Activated T-cell treated with anti-CD3 and anti-CD28 coated beads, Interleukin-2, amount 50 U/mL, for 72 hours (primary cell): ENCODE results near the gene STKLD1. TPM values are rescaled to one million over a fixed set of nuclear protein-coding genes. Genes with fewer than 3 reads are reported as not detected.
"Not testable (repeated sequence)": the region's sequence is repeated elsewhere in the genome, so short reads cannot be mapped to it uniquely, and the experiment has no call there.

Source experiments
- ATAC-seq, 2 donors: fragments of 150-1000 bp; cut with Tn5 transposase; replicated peaks in 1 of 2; 2 replicates each; pipeline ENCODE4 v1.10.0; 2021; ENCODE audit warnings: moderate library complexity in 2 of 2, mild to moderate bottlenecking in 1 of 2
- DNase-seq, 2 donors: peaks; one replicate each; pipeline ENCODE4 v3.0.0; 2021 to 2022; ENCODE audit warnings: mixed read lengths in 1 of 2
- H3K27ac Mint-ChIP-seq: one replicate; pipeline ENCODE4 v1.8.0; 2022; ENCODE audit warnings: mild to moderate bottlenecking, moderate library complexity, mixed read lengths
- H3K27me3 Mint-ChIP-seq: one replicate; pipeline ENCODE4 v1.8.0; 2022; ENCODE audit warnings: low read depth, mixed read lengths
- H3K36me3 Mint-ChIP-seq, 2 donors: one replicate each; pipeline ENCODE4 v1.8.0; 2022; ENCODE audit warnings: mixed read lengths in 2 of 2, mild to moderate bottlenecking in 1 of 2; ENCODE audit not compliant: insufficient read depth in 2 of 2
- H3K4me1 Mint-ChIP-seq: one replicate; pipeline ENCODE4 v1.8.0; 2022; ENCODE audit warnings: low read depth, mixed read lengths
- H3K4me3 Mint-ChIP-seq, 2 donors: one replicate each; pipeline ENCODE4 v1.8.0; 2022; ENCODE audit warnings: mild to moderate bottlenecking in 2 of 2, mixed read lengths in 2 of 2, moderate library complexity in 2 of 2
- H3K9me3 Mint-ChIP-seq, 2 donors: one replicate each; pipeline ENCODE4 v1.8.0; 2022; ENCODE audit warnings: mixed read lengths in 2 of 2
- total RNA-seq, 2 donors: library from RNA; stranded (reverse); gene quantifications; one replicate each; pipeline ENCODE4 v1.2.3, GENCODE V29; 2022

STKLD1 gene
- total RNA-seq: 1 to 10 TPM in 1 of 2 donors, under 1 TPM in 1; 0.88 to 1.3 TPM

DNA sequence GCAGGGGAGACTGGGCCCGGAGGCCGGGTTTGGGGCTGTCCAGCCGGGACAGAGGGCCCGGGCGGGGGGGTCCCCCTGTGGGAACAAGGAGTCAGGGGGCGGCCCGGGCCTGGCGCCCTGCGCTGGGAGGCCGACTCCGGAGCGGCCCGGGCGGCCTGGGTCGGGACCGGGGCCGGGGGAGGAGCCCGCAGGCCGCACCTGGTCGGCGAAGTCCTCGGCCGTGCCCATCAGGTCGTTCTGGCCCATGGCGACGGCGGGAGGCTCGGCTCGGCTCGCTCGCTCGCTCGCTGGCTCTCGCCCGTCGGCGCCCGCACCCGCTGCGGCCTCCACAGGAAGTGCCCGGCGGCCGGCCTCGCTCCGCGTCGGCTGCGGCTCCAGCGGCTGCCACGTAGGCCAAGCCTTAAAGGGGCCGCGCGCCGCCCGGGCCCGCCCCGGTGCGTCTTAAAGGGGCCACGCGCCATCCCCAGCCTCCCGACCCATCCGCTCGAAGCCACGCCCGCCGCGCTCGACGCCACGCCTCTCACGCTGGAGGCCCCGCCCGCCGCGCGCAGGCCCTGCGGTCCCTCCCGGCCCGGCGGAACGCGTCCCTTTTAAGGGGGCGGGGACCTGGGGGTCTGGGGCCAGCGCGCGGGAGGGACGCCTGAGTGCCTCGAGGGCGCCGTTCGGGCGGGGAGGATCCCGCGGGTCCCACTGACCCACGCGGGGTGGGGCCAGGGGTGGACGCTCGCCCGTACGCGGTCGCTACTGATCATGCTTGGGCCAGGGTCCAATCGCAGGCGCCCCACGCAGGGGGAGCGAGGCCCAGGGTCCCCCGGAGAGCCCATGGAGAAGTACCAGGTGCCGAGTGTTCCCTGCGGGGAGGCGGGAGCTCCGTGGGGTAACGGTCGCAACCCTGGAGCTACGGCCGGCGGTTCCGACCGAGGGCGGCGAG lies at the start of gene STKLD1, which contains the start of gene SURF4:
TSS of gene STKLD1 (plus strand) at position 643 of the 931 bp plus-strand sequence. CDS start at position 751, 108 bp downstream.
TSS of gene SURF4 (minus strand) at position 337 of the 931 bp plus-strand sequence. CDS start at position 246, 91 bp downstream.
- Mint-ChIP-seq H3K27me3 (no peaks in the 10 kb centered on the region), H3K36me3 (peaks cover 18 to 25% of the 10 kb centered on the region in 2 donors), H3K9me3 (no peaks in the 10 kb centered on the region), H3K4me3 (peak within 1 kb of the TSS; percentile 96 to 98), H3K27ac (peak within 1 kb of the TSS; percentile 100), H3K4me1 (peaks cover 43% of the 10 kb centered on the region)
- ATAC-seq: peak; percentile 72 to 74
- peak; percentile 96 to 99 for DNase-seq

- not testable (repeated sequence) for H3K9me3 Mint-ChIP-seq, H3K27ac Mint-ChIP-seq, ATAC-seq, H3K36me3 Mint-ChIP-seq, H3K27me3 Mint-ChIP-seq, DNase-seq, H3K4me1 Mint-ChIP-seq, H3K4me3 Mint-ChIP-seq
Observed at GRCh38 chr9:133327021-133327420, 49.1 kb upstream of the STKLD1 start.

- DNase-seq (no peak), ATAC-seq (no peak)
- Mint-ChIP-seq H3K36me3 (peaks cover 2 to 13% of the 10 kb centered on the region in 2 donors), H3K9me3 (no peaks in the 10 kb centered on the region), H3K4me1 (peaks cover 10% of the 10 kb centered on the region), H3K4me3 (no peak overlapping the region), H3K27ac (no peak overlapping the region), H3K27me3 (no peaks in the 10 kb centered on the region)
Observed at GRCh38 chr9:133327834-133328484, 48.2 kb upstream of the STKLD1 start.

DNA sequence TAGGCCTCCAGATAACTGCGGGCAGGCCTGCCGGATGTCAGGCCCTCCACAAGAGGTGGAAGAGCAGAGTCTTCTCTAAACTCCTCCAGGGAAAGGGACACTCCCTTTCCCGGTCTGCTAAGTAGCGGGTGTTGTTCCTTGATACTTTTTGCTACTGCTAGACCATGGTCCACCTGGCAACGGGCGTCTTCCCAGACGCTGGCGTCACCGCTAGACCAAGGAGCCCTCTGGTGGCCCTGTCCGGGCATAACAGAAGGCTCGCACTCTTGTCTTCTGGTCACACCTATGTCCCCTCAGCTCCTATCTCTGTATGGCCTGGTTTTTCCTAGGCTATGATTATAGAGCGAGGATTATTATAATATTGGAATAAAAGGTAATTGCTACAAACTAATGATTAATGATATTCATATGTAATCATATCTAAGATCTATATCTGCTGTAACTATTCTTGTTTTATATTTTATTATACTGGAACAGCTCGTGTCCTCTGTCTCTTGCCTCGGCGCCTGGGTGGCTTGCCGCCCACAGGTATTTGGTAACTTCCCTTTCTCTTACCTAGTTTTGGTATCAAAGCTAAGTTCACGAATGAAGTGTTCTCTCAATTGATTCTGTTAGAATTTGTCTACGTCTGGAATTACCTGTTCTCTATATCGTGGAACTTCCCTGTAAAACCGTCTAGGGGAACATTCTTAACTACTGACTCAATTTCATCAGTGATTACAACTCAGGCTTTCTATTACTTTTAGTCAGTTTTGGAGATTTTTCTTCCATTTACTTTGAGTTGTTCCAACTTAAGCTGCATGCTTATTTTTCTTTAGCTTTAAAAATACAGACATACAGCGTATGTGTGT lies 46.6 kb upstream of the STKLD1 start:
- not testable (repeated sequence) for DNase-seq

DNA sequence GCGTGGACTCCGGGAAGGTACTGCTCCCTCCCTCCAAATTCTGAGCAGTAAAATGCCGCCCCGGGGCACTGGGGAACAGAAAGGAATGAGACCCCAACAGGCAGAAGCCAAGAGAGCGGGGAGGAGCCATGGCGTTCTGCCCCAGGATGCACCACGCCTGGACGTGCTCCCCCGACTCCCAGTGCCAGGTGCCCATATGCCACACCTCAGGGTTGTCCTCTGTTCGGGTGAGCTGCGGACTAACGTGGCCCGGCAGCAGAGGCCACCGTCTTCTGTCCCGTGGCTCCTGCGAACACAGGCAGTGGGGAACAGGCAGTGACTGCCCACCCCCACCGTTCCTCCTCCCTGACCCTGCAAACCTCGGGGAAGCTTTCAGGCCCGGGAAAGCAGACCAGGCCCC lies 44.9 kb upstream of the STKLD1 start:
- DNase-seq: no peak
- peaks cover 8 to 20% of the 10 kb centered on the region in 2 donors for H3K36me3 Mint-ChIP-seq
- H3K27me3 Mint-ChIP-seq: no peaks in the 10 kb centered on the region
- H3K9me3 Mint-ChIP-seq: no peaks in the 10 kb centered on the region
- ATAC-seq: no peak
- peak overlapping the region; percentile 18 for H3K27ac Mint-ChIP-seq
- H3K4me3 Mint-ChIP-seq: no peak overlapping the region
- peaks cover 31% of the 10 kb centered on the region for H3K4me1 Mint-ChIP-seq

More for the DNA sequence above, 46.6 kb upstream of the STKLD1 start:
- H3K36me3 Mint-ChIP-seq: peaks cover 2 to 17% of the 10 kb centered on the region in 2 donors
- H3K27me3 Mint-ChIP-seq, ATAC-seq, H3K9me3 Mint-ChIP-seq, H3K4me3 Mint-ChIP-seq, H3K27ac Mint-ChIP-seq: not testable (repeated sequence)
- H3K4me1 Mint-ChIP-seq: peaks cover 19% of the 10 kb centered on the region

DNA sequence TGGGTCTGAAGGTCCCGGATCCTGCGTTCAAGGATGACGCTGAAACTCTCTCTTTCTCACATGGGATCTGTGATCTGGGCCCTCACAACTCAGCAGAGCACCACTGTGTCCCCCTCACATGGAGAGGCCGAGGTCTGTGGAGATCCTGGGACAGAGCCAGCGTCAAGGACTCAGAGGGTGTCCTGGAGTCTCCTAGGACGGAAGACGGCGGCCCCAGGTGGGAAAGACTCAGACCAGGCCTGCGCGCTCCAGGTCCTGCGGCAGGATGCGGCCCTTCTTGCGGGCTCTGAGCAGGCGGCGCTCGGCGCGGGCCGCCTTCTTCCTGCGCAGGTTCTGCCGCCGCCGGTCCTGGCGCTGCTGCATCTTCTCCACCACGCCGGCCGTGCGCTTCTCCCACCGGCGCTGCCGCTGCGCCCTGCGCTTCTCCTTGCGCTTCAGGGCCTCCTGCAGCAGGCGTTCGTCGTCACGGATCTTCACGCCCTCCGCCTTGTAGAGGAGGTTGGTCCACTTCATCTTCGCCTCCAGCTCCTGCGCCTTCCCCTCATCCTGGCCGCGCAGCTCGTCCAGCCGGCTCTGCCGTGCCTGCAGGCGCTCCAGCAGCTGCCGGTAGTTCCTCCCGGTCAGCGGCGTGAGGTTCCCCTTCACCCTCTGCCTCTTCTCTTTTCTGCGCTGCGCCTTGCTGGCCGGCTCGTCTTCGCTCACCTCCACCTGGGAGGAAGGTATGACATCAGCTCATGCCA lies 44.4 kb upstream of the STKLD1 start:
- H3K4me1 Mint-ChIP-seq: peaks cover 37% of the 10 kb centered on the region
- H3K9me3 Mint-ChIP-seq: no peaks in the 10 kb centered on the region
- no peak overlapping the region for H3K4me3 Mint-ChIP-seq
- peaks cover 8 to 20% of the 10 kb centered on the region in 2 donors for H3K36me3 Mint-ChIP-seq
- no peak for DNase-seq
- H3K27me3 Mint-ChIP-seq: no peaks in the 10 kb centered on the region
- no peak for ATAC-seq
- H3K27ac Mint-ChIP-seq: peak overlapping the region; percentile 82

- no peaks in the 10 kb centered on the region for H3K27me3 Mint-ChIP-seq
- DNase-seq: no peak
- no peak overlapping the region for H3K4me3 Mint-ChIP-seq
- H3K4me1 Mint-ChIP-seq: peaks cover 40% of the 10 kb centered on the region
- ATAC-seq: no peak
- H3K9me3 Mint-ChIP-seq: no peaks in the 10 kb centered on the region
- H3K27ac Mint-ChIP-seq: peak overlapping the region; percentile 82
- H3K36me3 Mint-ChIP-seq: peaks cover 8 to 20% of the 10 kb centered on the region in 2 donors
Observed at GRCh38 chr9:133332381-133332730, 43.8 kb upstream of the STKLD1 start.

DNA sequence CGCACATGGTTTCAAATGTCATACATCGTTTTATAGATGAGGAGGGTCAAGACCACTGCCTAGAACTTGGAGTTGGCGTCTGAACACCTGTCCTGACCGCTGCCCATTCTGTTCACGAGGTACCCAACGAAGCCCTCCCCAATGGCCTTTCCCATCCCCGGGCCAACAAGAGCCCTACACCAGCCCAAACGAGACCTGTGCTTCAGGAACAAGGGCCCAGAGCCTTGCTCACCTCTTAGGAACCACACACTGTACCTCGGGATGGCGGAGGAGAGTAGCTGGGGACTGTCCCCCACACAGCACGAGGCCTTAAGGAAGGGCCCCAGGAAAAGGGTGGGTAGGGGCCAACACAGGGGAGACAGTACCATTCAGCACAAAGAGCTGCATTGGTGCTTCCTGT lies 43.2 kb upstream of the STKLD1 start:
- no peak for DNase-seq
- Mint-ChIP-seq H3K27ac (no peak overlapping the region), H3K4me1 (peaks cover 40% of the 10 kb centered on the region), H3K4me3 (peak overlapping the region in 1 of 2 donors; percentile 3), H3K9me3 (no peaks in the 10 kb centered on the region), H3K27me3 (no peaks in the 10 kb centered on the region), H3K36me3 (peaks cover 8 to 20% of the 10 kb centered on the region in 2 donors)
- no peak for ATAC-seq

DNA sequence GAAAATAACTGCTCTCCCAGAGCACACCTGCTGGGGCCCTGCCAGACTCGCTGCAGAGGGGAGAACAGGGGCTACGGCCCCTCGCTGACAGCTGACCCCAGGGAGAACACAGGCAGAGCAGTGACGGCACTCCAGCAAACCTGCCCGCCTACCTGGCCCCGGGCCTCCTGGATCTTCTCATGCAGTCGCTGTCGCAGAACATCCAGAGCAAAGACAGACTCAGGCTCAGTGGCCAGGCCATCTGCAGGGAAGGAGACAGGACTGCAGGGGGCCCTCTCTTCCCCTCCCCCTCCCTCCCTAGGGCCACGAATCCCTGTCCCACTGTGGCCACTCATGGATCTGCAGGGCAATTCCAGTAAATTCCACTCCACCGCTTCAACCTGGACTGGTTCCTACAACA lies 42.6 kb upstream of the STKLD1 start:
- ATAC-seq (no peak), DNase-seq (no peak)
- Mint-ChIP-seq H3K4me3 (peak overlapping the region in 1 of 2 donors; percentile 3), H3K36me3 (peaks cover 8 to 20% of the 10 kb centered on the region in 2 donors), H3K4me1 (peaks cover 40% of the 10 kb centered on the region), H3K27me3 (no peaks in the 10 kb centered on the region), H3K27ac (no peak overlapping the region), H3K9me3 (no peaks in the 10 kb centered on the region)

DNA sequence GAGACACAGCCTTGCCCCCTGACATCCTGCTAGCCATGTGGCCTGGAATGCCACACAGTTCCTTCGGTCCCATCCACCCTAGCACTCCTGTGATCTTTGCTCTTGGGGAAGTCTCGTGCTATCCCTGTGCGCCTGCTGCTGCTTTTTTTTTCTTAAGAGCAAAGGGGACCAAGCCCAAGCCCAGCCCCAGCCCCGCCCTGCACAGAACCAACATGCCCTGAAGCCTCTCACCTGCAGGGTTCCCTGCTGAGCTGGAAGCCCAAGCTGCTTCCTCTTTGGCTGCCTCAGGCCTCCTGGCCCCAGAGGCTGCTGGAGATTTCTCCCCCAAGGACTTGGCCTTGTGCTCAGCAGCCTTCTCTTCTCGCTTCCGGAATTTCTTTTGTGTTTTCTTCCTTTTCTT lies 42.0 kb upstream of the STKLD1 start:
- H3K9me3 Mint-ChIP-seq: no peaks in the 10 kb centered on the region

GRCh38 chr9:133334888-133335287 lies 41.3 kb upstream of the STKLD1 start:
- Mint-ChIP-seq H3K4me3 (peak overlapping the region; percentile 96), H3K36me3 (peaks cover 12 to 29% of the 10 kb centered on the region in 2 donors), H3K4me1 (peaks cover 40% of the 10 kb centered on the region), H3K27ac (peak overlapping the region; percentile 93)
- H3K9me3 Mint-ChIP-seq, ATAC-seq, H3K27me3 Mint-ChIP-seq, DNase-seq: not testable (repeated sequence)

More for the DNA sequence above, 42.0 kb upstream of the STKLD1 start:
- Mint-ChIP-seq H3K4me1 (peaks cover 40% of the 10 kb centered on the region), H3K36me3 (peaks cover 10 to 22% of the 10 kb centered on the region in 2 donors), H3K27ac (peak overlapping the region; percentile 93), H3K27me3 (no peaks in the 10 kb centered on the region), H3K4me3 (peak overlapping the region; percentile 96)
- no peak for ATAC-seq
- no peak for DNase-seq
